Stimulated activated CD8-positive, alpha-beta memory T cell treated with anti-CD3 and anti-CD28 coated beads, Interleukin-15, amount 100 ng/mL, for 4 hours (primary cell): Measurements from ENCODE around the gene RASSF5.

ENCODE experiments used
- DNase-seq, 2 donors: peaks; one replicate each; pipeline ENCODE4 v3.0.0-alpha.2; 2020; ENCODE audit warnings: low read depth in 2 of 2

The RASSF5 gene

DNA sequence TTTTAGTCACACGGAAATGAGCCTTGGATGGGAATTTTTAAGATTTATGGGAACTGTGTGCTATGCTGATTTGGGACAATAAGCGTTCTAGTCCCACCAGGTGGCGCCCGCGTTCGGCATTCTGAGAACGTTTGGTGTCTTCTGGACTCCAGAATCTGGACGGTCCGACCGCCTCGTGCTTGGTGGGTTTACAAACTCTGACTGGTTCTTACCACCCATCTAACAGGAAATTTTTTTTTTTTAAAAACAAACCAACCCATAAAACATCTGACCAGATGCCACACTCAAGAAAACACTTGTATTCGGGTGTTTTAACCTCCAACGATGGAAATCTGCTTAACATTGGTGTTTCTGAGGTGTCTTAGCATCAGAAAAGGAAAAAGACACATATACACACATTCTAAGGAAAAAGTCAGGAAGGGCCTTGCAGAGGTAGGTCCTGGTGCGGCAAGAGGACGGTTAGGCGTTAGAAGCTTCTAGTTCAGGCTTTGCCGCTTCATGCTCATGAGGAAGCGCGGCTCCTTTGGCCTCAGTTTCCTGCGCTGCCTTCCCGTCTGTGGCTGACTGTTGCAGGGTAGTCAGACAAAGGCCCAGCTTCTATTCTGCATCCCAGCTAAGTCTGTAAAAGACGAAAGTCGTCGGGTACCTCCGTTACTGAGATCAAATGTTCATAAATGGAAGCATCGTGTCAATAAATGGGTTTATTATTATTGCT lies 127.2 kb downstream of the RASSF5 start:
- peak; percentile 22 to 50 for DNase-seq

DNA sequence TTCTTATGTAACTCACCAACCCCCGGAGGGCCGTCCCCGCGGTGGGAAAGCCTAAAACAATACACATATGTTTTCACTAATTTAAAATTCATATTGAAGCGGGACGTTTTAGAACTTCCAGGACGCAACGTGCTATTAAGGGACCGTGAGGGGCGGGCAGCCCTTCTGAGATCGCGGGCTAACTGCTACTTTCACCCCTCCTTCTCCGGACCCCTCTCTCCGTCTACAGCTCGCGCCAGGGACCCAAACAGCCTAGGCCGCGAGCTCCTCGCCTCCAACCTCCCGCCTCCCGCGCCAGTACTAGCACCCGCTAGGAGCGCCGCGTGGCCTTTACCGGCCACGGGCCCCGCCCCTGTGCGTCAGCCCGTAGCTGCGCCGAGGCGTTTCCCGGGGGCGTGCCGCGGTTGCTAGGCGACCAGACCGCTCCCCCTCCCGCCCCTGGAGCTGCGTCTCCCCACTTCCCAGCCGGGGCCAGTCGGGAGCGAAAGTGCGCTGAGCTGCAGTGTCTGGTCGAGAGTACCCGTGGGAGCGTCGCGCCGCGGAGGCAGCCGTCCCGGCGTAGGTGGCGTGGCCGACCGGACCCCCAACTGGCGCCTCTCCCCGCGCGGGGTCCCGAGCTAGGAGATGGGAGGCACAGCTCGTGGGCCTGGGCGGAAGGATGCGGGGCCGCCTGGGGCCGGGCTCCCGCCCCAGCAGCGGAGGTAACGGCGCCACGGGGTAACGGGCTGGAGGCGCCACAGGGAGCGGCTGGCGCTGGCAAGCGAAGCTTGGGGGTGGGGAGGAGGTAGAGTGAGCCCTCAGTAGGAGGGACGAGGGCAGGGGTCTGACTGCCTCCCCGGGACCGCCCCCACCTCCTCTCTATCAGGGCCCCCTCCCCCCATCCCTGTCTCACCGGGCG lies 128.0 kb downstream of the RASSF5 start, which contains the start of gene DYRK3:
DYRK3 (plus strand) TSS at position 457 of the 898 bp plus-strand sequence; CDS start at position 625, 168 bp downstream.
- DNase-seq: peak; percentile 81 to 82

DNA sequence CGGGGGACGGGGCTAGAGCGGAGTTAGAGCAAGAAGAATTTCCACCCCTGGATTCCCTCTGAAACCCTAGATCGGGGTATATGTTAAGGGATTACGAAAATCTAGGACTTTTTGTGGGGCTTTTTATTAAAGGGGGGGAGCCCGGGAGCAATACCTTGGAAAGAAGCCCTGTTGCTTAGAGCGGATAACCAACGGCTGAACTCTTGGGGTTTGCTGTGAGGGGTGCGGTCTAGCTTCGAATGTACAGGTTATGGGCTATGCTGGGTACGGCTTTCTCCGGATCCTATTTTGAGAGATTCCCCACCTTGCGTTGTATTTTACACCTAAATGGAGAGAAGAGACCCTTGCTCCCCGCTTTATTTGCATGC lies 128.6 kb downstream of the RASSF5 start:
- no peak for DNase-seq

DNA sequence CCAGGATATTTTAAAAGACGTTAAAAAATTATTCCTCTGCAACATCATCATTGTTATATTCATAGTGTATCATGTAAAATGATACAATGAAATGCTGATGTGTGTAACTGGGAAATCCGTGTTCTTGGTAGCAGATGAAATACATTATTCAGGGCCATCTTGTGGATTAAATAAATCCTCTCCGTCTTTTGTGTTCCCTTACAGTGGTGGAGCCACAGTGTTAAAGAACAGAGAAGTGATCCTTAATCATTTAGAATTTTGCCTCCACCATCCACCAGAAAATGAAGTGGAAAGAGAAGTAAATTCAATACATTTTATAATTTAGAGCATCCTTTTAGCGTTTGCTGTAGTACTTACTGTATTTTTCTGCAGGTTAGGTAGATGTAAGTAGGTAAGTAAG lies 129.3 kb downstream of the RASSF5 start:
- DNase-seq: no peak

DNA sequence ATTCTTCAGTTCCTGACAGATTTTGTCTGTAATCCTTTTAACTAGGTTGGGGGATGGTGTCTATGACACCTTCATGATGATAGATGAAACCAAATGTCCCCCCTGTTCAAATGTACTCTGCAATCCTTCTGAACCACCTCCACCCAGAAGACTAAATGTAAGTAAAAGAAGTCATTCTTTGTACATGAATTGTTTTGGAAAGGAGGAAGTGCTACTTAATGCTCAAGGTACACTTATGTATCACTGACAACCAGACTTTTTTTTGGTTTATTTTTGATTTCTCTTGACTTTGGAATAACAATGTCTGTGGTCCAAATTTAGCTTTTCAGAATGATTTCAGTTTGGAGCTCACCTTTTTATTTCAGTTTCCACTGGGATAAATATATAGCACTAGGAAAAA lies 130.3 kb downstream of the RASSF5 start:
- DNase-seq: no peak
